Amniotic epithelial cell (primary cell): ENCODE results near the gene NTSR2.

Experiments
- DNase-seq: peaks from one replicate; pipeline ENCODE4 v3.0.0-alpha.2; 2010; ENCODE audit warnings: low read depth

Gene NTSR2

DNA sequence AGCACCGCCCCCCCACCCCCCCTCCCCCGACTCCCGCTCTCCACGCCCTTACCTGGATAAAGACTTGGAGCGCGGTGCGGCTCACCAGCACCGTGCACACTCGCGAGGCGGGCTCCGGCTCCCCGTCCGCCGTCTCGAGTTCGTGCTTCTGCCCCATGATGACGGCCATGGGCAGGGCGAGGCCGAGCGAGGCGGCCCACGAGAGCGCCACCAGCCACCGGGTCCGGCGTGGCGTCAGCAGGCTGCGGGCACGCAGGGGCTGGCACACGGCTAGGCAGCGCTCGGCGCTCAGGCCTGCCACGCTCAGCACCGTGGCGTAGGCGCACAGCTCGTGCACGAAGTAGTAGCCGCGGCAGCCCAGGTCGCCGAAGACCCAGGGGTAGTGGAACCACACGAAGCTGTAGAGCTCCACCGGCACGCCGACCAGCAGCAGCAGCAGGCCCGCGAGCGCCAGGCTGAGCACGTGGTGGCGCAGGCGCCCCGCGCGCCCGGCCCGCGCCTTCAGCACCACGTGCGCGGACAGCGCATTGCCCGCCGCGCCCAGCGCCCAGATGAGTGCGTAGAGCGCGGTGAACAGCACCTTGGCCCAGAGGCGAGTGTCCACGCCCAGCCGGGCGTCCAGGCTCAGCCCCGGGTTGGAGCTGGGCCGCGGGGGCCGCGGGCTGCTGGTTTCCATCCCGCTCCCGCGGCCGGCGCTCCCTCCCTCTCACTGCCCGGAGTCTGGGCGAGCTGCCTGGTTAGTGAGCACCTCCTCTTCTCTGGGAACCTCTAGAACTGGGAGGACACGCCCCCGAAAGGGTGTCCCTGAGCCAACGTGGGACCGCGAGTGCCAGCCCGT is at the start of gene NTSR2:
Gene NTSR2 (minus strand): TSS at position 742 of the 838 bp plus-strand sequence. CDS start 66 bp downstream, at position 676.
- peak; percentile 54 for DNase-seq

- no peak for DNase-seq
Measured at GRCh38 chr2:11719230-11719977, 49.4 kb upstream of the NTSR2 start.

- DNase-seq: no peak
Measured at GRCh38 chr2:11718606-11719005, 48.6 kb upstream of the NTSR2 start.

DNA sequence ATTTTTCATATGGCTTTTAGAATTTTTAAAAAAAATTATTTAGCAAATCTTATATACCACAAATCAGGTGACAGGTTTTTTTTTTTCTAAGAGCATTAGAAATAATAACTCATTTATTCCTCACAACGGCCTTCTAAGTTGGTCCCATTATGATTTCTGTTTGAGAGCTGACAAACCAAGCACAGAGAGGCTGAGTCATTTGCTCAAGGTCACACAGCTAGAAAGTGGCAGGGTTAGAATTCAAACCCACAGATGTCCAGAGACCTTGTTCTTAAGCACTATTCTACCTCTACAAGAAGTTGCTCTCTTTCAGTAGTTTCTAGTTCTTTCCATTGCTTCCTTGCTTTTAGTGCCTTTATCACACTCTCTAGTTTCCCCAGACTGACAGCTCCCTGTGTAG is 47.6 kb upstream of the NTSR2 start:
- no peak for DNase-seq

DNA sequence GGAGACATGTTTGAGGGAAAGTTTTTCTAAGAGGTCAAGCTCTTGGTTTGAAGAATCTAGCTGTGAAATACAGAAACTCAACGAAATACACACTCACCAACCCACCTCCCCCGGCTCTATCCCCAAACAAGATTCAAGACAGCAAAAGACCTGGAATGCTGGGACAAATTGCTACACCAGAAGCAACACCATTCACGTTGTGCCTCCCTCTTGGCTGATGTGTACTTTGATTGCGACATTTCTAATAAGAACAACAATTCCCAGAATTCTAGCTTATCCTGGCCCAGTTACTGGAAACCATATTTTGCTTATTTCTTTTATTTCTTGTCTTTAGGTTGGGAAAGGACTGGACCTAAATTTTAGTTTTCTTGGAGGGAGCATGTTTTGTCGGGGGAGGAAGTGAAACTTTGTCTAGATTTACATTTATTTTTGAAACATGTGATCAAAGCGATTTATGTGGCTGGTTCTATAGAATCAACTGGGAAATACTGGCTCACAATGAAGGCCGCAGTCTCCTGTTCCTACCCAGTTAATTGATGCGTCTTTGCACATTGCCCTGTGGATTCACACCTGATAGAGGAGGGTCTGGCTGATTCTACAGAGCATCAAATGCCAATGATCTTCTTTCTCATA is 46.8 kb upstream of the NTSR2 start:
- peak; percentile 80 for DNase-seq

DNA sequence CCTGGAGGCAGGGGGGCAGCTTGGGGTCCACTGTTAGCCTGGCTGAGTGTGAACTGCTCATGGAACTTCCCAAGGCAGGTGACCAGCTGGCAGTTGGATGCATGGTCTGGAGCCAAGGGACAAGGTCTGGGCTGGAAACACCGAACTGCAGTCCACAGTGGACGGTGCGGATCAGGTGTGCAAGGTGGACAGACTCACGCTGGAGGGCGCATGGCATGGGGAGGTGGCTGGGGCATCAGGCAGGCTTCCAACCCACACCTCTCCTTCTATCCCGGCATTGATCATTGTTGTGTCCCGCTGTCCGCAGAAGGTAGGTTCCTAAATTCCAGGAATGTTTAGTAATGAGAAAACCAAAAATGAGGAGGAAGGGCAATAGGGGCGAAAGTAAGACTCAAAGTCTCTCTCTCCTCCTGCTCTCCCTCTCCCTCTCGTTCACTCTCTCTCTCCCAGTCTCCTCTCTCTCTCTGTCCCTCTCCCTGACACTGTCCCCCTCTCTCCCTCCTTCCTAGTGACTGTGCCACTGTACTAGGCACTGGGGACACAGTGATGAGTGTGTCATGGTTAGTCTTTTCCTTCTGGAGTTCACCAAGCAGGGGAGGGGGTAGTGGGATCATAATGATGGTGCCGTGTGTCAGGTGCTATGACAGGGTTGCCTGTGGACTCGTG is 46.1 kb upstream of the NTSR2 start:
- DNase-seq: no peak

DNA sequence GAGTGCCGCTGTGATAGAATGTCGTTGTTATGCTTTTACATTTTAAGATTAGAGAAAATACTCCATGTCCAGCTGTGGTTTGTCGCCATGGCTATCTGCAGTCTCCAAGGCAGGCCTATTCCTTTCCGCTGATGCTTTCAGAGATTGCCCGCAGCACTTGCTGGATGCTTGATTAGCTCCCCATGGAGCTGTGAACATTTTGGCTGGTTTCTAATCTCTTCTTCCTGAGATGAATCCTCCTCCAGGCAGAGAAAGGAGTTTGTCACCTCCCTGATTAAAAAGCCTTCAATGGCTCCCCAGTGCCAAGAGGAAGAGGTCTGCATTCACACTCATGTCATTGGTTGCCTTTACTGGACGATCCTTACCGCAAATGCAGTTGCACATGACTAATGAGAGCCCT is 43.8 kb upstream of the NTSR2 start:
- no peak for DNase-seq

DNA sequence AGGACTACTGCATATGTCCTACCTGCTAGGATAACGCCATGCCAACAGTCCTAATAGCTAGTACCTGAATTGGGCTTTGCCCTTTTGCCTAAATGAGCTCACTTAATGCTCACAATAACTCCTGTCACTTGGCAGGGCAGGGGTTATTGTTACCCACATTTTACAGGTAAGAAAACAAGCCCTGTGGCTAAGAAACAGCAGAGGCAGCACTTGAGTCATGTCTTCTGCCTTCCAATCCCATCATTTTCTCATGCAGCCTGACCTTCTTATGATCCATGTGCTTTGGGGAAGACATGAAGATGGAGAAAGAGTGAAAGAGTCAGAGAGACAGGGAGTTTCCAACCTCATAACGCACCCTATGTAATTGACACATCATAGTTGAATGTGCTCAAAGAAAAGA is 42.9 kb upstream of the NTSR2 start:
- no peak for DNase-seq

GRCh38 chr2:11711751-11712150 is 41.8 kb upstream of the NTSR2 start:
- DNase-seq: no peak

DNA sequence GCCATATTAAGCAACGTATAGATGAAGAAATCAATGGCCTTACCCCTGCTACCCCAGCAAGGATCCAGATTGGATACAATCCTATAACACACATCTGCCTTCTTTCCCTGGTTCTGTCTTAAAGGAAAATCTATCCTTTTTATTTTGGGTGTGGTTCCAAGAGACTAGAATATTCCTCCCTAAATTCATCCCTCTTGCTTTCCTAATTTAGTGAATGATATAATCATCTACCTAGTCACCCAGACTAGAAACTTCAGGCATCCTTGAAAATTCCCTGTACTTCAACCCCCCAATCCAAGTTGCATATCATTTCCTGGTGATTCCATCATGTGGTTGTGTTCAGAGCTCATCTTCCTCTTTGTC is 41.3 kb upstream of the NTSR2 start:
- no peak for DNase-seq

DNA sequence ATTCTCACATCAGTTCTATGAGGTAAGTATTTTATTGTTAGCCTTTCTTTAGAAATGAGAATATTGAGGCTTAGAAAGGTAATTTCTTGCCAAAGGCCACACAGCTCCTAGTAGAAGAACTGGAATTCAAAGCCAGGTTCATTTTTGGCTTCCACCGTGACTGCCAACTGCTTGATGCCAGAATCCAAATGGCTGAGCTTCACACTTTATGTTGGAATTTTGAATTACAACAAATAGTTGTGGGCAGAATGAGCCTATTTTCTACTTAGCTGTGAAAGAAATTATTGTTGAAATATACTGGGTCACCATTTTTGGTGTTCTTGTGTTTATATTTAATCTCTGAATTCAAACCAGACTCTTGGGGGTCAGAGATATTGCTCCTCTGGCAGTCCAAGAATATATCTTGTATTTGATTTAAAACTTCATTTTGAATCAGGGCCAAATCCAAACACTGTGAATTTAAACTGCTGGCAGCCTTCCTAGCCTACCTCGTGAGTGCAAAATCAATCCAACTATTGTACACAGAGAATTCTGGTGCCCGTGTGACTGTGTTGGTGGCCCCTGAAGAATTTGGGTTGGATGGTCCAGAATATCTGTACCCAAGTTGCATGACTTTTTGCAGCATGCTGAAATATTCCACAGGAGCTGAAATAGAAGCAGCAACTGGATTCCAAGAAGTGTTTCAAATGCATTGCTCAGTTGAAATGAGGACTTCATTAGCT is 40.8 kb upstream of the NTSR2 start:
- DNase-seq: no peak

GRCh38 chr2:11710210-11710609 is 40.2 kb upstream of the NTSR2 start:
- DNase-seq: peak; percentile 76

DNA sequence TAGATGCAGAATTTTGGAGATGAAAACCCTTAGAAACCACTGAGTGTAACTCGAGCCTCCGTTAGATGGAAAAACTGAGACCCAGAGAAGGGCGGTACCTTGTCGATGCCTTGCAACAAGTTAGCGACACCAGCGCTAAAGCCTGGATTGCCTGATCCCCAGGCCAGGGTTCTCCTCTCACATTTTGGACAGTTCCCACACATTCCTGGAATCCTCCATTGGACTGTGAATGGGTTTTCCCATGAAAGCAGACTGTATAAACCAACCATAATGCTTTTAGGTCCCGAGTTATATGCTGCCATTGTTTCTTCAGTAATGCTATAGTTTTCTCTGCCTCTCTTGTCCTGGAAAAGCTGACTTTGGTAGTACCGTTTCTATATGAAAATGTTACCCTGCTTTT is 39.3 kb upstream of the NTSR2 start:
- DNase-seq: no peak

GRCh38 chr2:11708106-11708505 is 38.1 kb upstream of the NTSR2 start:
- DNase-seq: no peak

- no peak for DNase-seq
Measured at GRCh38 chr2:11705711-11706110, 35.7 kb upstream of the NTSR2 start.

DNA sequence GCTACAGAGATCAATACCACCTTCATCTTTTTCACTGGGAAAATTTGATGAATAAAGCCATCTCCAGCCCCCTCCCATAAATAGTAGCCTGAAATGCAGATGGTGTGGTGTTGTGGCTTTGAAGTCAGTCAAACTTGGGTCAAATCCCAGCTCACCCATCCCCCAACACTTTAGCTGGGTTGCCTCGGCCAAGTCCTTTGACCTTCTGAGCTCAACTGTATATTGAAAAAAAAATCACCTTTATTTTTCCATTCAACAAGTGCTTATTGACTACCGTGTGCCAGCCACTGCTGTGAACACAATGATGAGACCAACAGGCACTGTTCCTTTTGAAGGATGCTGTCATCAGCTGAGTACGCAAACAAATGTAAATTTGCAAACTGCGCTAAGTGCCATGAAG is 35.1 kb upstream of the NTSR2 start:
- no peak for DNase-seq

DNA sequence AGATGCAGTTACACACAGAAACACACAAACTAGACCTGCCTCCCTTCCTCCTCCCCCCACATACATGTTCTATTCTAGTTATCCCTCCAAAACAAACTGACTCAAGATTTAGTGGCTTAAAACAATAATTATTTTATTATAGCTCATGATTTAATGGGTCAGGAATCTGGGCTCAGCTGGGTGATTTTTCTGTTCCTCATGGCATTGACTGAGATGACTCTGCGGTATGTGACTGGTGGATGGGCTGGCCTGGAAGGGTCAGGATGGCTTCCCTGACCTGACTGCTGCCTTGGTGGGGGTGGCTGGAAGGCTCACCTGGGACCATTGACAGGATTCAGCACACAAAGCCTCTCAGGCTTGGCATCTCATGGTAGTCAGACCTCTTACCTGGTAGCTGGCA is 33.7 kb upstream of the NTSR2 start:
- no peak for DNase-seq

DNA sequence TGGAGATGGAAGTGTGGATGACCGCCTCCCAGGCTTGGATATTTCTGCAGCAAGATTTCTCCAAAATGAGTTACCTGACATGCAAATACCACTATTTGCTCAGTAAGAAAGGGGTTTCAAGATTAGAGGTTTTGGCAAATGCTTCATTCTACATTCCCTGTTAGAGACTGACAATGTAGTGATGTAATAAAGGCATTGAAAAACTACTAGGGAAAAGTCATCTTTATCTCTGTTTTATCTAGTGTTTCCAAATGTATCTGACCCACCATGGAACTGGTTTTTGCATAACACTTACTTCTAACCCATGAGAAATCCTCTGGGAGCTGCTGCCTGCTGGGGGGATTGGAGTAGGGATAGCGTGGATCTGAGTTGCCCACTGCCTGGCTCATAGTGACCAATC is 33.0 kb upstream of the NTSR2 start:
- peak; percentile 61 for DNase-seq

DNA sequence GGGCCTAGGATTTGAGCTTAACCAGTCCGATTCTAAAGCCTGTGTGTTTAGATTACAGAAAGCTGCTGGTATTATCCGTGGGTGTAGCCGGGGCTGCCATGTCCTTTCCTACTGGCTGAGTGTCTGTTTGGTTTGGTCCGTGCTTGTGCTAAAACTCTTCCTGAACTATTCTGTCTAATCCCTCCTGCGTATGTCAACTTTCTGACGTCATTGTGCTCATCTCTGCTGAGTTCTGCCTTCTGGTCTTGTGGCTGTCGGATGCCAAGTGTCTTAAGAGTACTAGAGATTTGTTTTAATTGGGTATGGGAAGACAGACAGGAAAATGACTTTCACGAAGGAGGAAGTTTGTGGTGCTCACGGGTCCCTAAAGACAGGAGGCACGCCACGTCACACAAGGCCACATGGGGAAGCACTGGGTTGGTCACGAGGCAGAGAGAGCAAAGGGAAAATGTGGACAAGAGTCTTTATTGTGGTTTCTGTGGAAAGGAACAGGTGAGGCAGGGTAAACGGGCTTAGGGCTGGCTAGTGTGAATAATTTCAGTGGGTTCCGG is 31.8 kb upstream of the NTSR2 start:
- DNase-seq: peak; percentile 86

DNA sequence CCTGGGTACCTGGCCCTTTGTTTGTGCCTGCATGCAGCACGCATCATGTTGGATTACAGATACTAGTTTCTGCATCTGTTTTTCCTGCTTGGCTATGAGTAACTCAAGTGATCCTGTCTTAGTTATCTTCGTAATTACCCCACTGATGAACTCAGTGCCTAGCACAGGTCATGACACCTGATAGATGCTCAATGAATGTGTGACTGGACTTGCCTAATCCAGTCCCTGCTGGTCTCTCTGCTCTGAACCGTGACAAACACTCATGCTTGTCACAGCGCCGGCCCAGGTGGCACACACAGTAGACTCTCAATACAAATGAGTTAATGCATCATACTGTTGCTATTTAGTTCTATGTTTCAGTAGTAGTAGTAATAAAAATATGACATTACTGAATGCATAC is 31.2 kb upstream of the NTSR2 start:
- no peak for DNase-seq
